Gastrocnemius medialis (tissue), 4 donors: ENCODE measurements around the gene NTM.

ENCODE experiments used
- CTCF ChIP-seq, 5 experiments: fragments of 450-650 bp in 3 of 5; fragments of 200-600 bp in 2 of 5; sonication (generic) in 2 of 5; IDR thresholded peaks in 4 of 5; conservative IDR thresholded peaks in 1 of 5; 1 replicate in 4 of 5; 2 replicates in 1 of 5; pipeline ENCODE4 v1.5.1; 2016 to 2019; ENCODE audit warnings: antibody characterized with exemption in 5 of 5, mild to moderate bottlenecking in 3 of 5, moderate library complexity in 3 of 5
- POLR2A ChIP-seq, 2 donors: fragments of 450-650 bp; IDR thresholded peaks; one replicate each; pipeline ENCODE4 v1.6.1; 2017; ENCODE audit warnings: antibody characterized with exemption in 2 of 2, mild to moderate bottlenecking in 2 of 2, moderate library complexity in 2 of 2

- TF ChIP-seq CTCF (IDR thresholded peaks at IDR 0.05 in 4 of 5, conservative IDR thresholded peaks at IDR 0.05 in 1 of 5) (no peak), POLR2A (IDR thresholded peaks at IDR 0.05) (no peak)
Observed at GRCh38 chr11:132052342-132052741, 681.9 kb downstream of the NTM start.
